Activated CD8-positive, alpha-beta T cell treated with anti-CD3 and anti-CD28 coated beads for 36 hours (primary cell): Measurements from ENCODE around the gene GIT2. TPM values are rescaled to one million over a fixed set of nuclear protein-coding genes. Genes with fewer than 3 reads are reported as not detected.

Experiments
- ATAC-seq: fragments of 200-7000 bp; cut with Tn5 transposase; one replicate; pipeline ENCODE4 v1.10.0; 2021; ENCODE audit warnings: mild to moderate bottlenecking, moderate library complexity
- CTCF ChIA-PET: fragments of 350-600 bp; sonication (Branson Sonifier 250); formaldehyde crosslinking; loops from one replicate; lab custom pipeline; 2021; ENCODE audit warnings: antibody characterized with exemption; lab: Charles Lee
- POLR2A ChIA-PET: fragments of 350-600 bp; sonication (Branson Sonifier 250); formaldehyde crosslinking; loops from one replicate; lab custom pipeline; 2021; ENCODE audit warnings: antibody characterized with exemption; lab: Charles Lee
- DNase-seq: peaks from one replicate; pipeline ENCODE4 v3.0.0-alpha.2; 2020
- H3K27ac Mint-ChIP-seq: one replicate; pipeline ENCODE4 v1.8.0; 2021; ENCODE audit warnings: mild to moderate bottlenecking, mixed read lengths
- H3K27me3 Mint-ChIP-seq: one replicate; pipeline ENCODE4 v1.8.0; 2021; ENCODE audit warnings: mixed read lengths
- H3K36me3 Mint-ChIP-seq: one replicate; pipeline ENCODE4 v1.8.0; 2021; ENCODE audit warnings: low read depth, mixed read lengths
- H3K4me1 Mint-ChIP-seq: one replicate; pipeline ENCODE4 v1.8.0; 2021; ENCODE audit warnings: low read depth, mixed read lengths
- H3K4me3 Mint-ChIP-seq: one replicate; pipeline ENCODE4 v1.8.0; 2021; ENCODE audit warnings: mild to moderate bottlenecking, moderate library complexity, mixed read lengths
- H3K9me3 Mint-ChIP-seq: one replicate; pipeline ENCODE4 v1.8.0; 2021; ENCODE audit warnings: mixed read lengths
- intact Hi-C: fragments of 100-400 bp; cut with micrococcal nuclease; formaldehyde crosslinking; loops from one replicate; pipeline ENCODE4 v1.10.0; 2022
- total RNA-seq, 2 experiments: library from RNA; stranded (reverse); gene quantifications; one replicate each; pipeline ENCODE4 v1.2.3, GENCODE V29; 2021
- TF ChIP-seq, protein P1 (sequence below): fragments of 200-600 bp; IDR thresholded peaks from one replicate; pipeline ENCODE4 v1.8.0; 2022; ENCODE audit warnings: antibody characterized with exemption, mild to moderate bottlenecking

The GIT2 gene
- total RNA-seq, 2 experiments from 2014 or later: 49.2 to 49.6 TPM

DNA sequence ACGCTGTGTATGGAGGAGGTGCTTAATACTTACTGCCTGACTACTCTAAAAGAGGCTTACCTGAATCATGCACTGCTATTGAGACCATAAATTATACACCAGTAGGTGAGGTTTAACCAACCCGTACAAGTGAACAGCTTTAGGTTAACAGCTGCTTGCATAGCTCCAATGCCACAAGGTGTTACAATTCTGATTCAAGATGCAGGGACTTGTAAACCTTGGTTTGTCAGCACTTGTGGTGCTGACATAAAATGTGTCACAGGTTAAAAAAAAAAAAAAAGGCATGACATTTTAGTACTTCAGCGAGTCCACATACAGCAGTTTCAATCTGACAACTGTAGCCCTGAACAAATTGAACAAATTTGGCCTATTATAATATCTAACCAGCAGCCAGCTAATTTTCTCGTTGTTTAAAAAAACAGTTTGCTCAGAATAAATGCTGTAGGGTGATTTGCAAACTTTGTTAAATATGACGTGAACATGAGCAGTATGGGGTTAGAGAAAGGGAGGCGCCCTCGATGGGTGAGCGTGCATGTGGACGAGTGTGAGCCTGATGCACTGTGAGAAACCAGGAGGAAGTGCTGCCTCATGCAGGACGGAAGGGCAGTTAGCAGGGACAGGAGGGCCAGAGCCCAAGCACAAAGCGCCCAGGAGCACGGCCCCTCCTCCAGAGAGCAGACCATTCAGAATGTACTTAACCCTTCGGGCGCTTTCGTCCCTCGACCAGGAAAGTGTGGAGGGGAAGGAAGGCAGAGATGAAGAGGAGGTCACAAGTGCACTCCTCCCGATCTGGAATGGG lies 51.4 kb downstream of the GIT2 start:
- Mint-ChIP-seq H3K27ac (peak overlapping the region; percentile 30), H3K4me1 (peaks cover 23% of the 10 kb centered on the region), H3K27me3 (no peaks in the 10 kb centered on the region), H3K9me3 (no peaks in the 10 kb centered on the region), H3K4me3 (no peak overlapping the region), H3K36me3 (peaks cover 30% of the 10 kb centered on the region)
- ChIA-PET POLR2A (no interaction called here), CTCF (no interaction called here)
- peak; percentile 39 for ATAC-seq
- TF ChIP-seq, protein P1, sequence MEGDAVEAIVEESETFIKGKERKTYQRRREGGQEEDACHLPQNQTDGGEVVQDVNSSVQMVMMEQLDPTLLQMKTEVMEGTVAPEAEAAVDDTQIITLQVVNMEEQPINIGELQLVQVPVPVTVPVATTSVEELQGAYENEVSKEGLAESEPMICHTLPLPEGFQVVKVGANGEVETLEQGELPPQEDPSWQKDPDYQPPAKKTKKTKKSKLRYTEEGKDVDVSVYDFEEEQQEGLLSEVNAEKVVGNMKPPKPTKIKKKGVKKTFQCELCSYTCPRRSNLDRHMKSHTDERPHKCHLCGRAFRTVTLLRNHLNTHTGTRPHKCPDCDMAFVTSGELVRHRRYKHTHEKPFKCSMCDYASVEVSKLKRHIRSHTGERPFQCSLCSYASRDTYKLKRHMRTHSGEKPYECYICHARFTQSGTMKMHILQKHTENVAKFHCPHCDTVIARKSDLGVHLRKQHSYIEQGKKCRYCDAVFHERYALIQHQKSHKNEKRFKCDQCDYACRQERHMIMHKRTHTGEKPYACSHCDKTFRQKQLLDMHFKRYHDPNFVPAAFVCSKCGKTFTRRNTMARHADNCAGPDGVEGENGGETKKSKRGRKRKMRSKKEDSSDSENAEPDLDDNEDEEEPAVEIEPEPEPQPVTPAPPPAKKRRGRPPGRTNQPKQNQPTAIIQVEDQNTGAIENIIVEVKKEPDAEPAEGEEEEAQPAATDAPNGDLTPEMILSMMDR: no peak
- DNase-seq: no peak
- intact Hi-C loops: no loop called here

DNA sequence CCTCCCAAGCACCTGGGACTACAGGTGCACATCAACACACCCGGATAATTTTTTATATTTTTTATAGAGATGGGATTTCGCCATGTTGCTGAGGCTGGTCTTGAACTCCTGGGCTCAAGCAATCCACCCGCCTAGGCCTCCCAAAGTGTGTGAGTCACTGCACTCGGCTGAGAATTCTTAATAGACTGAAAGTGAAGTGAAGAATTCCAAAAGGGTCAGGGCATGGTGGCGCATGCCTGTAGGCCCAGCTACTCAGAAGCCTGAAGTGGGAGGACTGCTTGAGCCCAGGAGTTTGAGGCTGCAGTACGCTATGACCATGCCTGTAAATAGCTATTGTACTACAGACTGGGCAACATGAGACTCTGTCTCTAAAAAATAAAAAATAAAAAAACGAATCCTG lies 52.4 kb downstream of the GIT2 start:
- ChIA-PET CTCF (no interaction called here), POLR2A (no interaction called here)
- Mint-ChIP-seq H3K27me3 (no peaks in the 10 kb centered on the region), H3K27ac (no peak overlapping the region), H3K36me3 (peaks cover 32% of the 10 kb centered on the region), H3K4me3 (no peak overlapping the region), H3K4me1 (peaks cover 23% of the 10 kb centered on the region), H3K9me3 (no peaks in the 10 kb centered on the region)
- TF ChIP-seq, protein P1: no peak
- ATAC-seq (no peak), DNase-seq (no peak)
- intact Hi-C loops: no loop called here

DNA sequence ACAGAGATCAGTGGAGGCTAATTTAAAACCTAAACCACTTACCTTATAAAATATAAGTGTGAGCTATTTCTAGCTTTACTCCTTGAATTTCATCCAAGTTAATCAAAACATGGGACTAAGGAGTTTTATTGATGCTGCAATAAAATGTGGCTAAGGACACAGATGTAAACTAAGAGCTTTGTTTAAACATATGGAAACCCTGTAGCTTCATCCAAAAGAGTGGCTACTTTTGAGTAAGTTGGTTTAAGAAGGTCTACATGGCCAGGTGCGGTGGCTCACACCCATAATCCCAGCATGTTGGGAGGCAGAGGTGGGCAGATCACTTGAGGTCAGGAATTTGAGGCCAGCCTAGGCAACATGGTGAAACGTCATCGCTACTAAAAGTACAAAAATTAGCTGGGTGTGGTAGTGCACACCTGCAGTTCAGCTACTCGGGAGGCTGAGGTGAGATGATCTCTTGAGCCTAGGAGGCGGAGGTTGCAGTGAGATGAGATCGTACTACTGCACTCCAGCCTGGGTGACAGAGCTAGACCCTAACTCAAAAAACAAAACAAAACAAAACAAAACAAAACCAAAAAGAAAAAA lies 55.7 kb downstream of the GIT2 start:
- no peak overlapping the region for H3K27ac Mint-ChIP-seq
- no peak for ATAC-seq
- H3K4me3 Mint-ChIP-seq: no peak overlapping the region
- POLR2A ChIA-PET: interaction anchor here (0.6 kb wide), 1 partner anchor 81 kb away, joined by 3 read pairs; no protein-coding TSS in a partner anchor
- no peaks in the 10 kb centered on the region for H3K4me1 Mint-ChIP-seq
- intact Hi-C loops: no loop called here
- no peaks in the 10 kb centered on the region for H3K9me3 Mint-ChIP-seq
- H3K27me3 Mint-ChIP-seq: no peaks in the 10 kb centered on the region
- CTCF ChIA-PET: interaction anchor here (1.2 to 1.7 kb wide), 4 partner anchors 10 to 87 kb away, joined by 3 to 6 read pairs (median 4); no protein-coding TSS in a partner anchor
- peaks cover 19% of the 10 kb centered on the region for H3K36me3 Mint-ChIP-seq
- DNase-seq: no peak
- TF ChIP-seq, protein P1: no peak

DNA sequence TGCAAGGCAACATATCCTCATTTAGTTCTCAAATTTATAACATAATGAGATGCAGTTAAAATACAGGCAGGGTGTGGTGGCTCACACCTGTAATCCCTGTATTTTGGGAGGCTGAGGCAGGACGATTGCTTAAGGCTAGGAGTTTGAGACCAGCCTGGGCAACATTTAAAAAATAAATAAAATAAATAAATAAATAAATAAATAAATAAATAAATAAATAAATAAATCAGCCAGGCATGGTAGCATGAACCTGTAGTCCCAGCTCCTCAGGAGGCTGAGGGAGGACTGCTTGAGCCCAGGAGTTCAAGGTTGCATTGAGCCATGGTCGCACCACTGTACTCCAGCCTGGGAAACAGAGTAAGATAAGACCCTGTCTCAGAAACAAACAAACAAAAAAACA lies 56.7 kb downstream of the GIT2 start:
- Mint-ChIP-seq H3K36me3 (peaks cover 14% of the 10 kb centered on the region), H3K4me1 (no peaks in the 10 kb centered on the region), H3K4me3 (no peak overlapping the region), H3K27ac (no peak overlapping the region), H3K27me3 (no peaks in the 10 kb centered on the region), H3K9me3 (no peaks in the 10 kb centered on the region)
- TF ChIP-seq, protein P1: no peak
- ATAC-seq (no peak), DNase-seq (no peak)
- ChIA-PET POLR2A (interaction anchor here (0.7 kb wide), 1 partner anchor 344 kb away, joined by 3 read pairs; no protein-coding TSS in a partner anchor), CTCF (no interaction called here)
- intact Hi-C loops: no loop called here

DNA sequence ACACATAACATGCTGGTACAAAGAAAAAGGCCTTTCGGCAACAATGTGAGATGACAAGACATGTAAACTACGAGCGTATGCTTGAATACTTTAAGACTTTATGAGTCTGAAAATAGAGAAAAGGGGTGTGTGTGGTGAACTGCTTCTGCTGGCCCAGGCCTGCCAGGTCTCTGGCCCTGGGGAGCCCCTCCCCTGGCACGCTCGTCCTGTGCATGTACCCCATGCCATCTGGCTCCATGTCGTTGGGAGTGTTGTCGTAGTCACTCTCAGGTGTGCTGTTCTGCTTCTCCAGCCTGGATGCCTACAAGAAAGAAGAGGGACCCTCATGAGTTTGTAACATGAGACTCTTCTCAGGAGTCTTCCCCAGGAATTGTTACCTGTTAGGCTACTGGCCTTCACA lies 57.2 kb downstream of the GIT2 start:
- ATAC-seq (no peak), DNase-seq (no peak)
- CTCF ChIA-PET: no interaction called here
- Mint-ChIP-seq H3K27ac (no peak overlapping the region), H3K9me3 (no peaks in the 10 kb centered on the region), H3K4me1 (no peaks in the 10 kb centered on the region), H3K36me3 (peaks cover 15% of the 10 kb centered on the region), H3K27me3 (no peaks in the 10 kb centered on the region), H3K4me3 (no peak overlapping the region)
- POLR2A ChIA-PET: no interaction called here
- intact Hi-C loops: no loop called here
- TF ChIP-seq, protein P1: no peak
